H1 (cell line): ENCODE data around the gene TFB1M. TPM values are rescaled to one million over a fixed set of nuclear protein-coding genes. Genes with fewer than 3 reads are reported as not detected.

Experiments used
- CTCF ChIA-PET: fragments of 300-600 bp; sonication (Branson Sonifier 250); formaldehyde crosslinking; loops from one replicate; lab custom pipeline; 2021; ENCODE audit not compliant: partially characterized antibody; lab: Charles Lee
- POLR2A ChIA-PET: fragments of 300-600 bp; sonication (Branson Sonifier 250); formaldehyde crosslinking; loops from one replicate; lab custom pipeline; 2021; ENCODE audit warnings: inconsistent platforms; ENCODE audit not compliant: partially characterized antibody; lab: Charles Lee
- DNase-seq, 2 experiments: peaks; one replicate each; pipeline versions ENCODE4 v3.0.0 to v3.0.0-alpha.2; 2010 to 2022; ENCODE audit warnings: low spot score in 2 of 2, low read depth in 1 of 2, mixed read lengths in 1 of 2
- FAIRE-seq: peaks from 2 replicates; lab custom pipeline; 2011; peaks lifted over from hg19 to GRCh38; lab: Jason Lieb, UNC
- H2AFZ ChIP-seq: 2 replicates; pipeline ENCODE4 v1.8.1; 2012; ENCODE audit warnings: low read length, inconsistent platforms
- H2AK5ac ChIP-seq: 2 replicates; pipeline ENCODE4 v1.6.1; 2013; ENCODE audit warnings: low read depth, low read length
- H2BK120ac ChIP-seq: replicated peaks from 2 replicates; pipeline ENCODE3; 2013; ENCODE audit warnings: low read depth, low read length, inconsistent platforms
- H2BK12ac ChIP-seq: 2 replicates; pipeline ENCODE4 v1.6.1; 2013; ENCODE audit warnings: low read depth, low read length
- H2BK15ac ChIP-seq: 2 replicates; pipeline ENCODE4 v1.6.1; 2013; ENCODE audit warnings: low read length
- H2BK20ac ChIP-seq: 2 replicates; pipeline ENCODE4 v1.6.1; 2013; ENCODE audit warnings: low read length
- H2BK5ac ChIP-seq: 2 replicates; pipeline ENCODE4 v1.6.1; 2013; ENCODE audit warnings: low read depth, low read length
- H3K14ac ChIP-seq: 2 replicates; pipeline ENCODE4 v1.6.1; 2013; ENCODE audit warnings: inconsistent platforms; ENCODE audit not compliant: insufficient read length
- H3K18ac ChIP-seq: 2 replicates; pipeline ENCODE4 v1.6.1; 2013; ENCODE audit warnings: low read length; ENCODE audit errors: extremely low read depth
- H3K23ac ChIP-seq: 2 replicates; pipeline ENCODE4 v1.6.1; 2013; ENCODE audit warnings: inconsistent platforms; ENCODE audit not compliant: insufficient read length
- H3K23me2 ChIP-seq: 2 replicates; pipeline ENCODE4 v1.6.1; 2013; ENCODE audit warnings: low read depth, low read length
- H3K27ac ChIP-seq: 2 replicates; pipeline ENCODE4 v1.6.1; 2011; ENCODE audit warnings: low read depth, low read length, inconsistent platforms
- H3K27me3 ChIP-seq, 4 experiments: replicated peaks in 1 of 4; 1 replicate in 1 of 4; 2 replicates in 3 of 4; pipeline versions ENCODE4 v1.6.1 to v1.8.1; 2011 to 2013; ENCODE audit warnings: low read length in 3 of 4, mild to moderate bottlenecking in 3 of 4, inconsistent platforms in 2 of 4, mixed read lengths in 2 of 4, moderate library complexity in 1 of 4; ENCODE audit not compliant: control insufficient read depth in 3 of 4, insufficient read depth in 3 of 4; ENCODE audit errors: extremely low read depth in 1 of 4
- H3K36me3 ChIP-seq, 4 experiments: 2 replicates each; pipeline versions ENCODE4 v1.6.1 to v1.8.1; 2011 to 2013; ENCODE audit warnings: mild to moderate bottlenecking in 4 of 4, low read length in 3 of 4, moderate library complexity in 2 of 4, control low read depth in 1 of 4, inconsistent platforms in 1 of 4; ENCODE audit not compliant: insufficient read depth in 4 of 4, control insufficient read depth in 2 of 4
- H3K4ac ChIP-seq: replicated peaks from 2 replicates; pipeline ENCODE3; 2013; ENCODE audit warnings: low read length, low read depth, mixed read lengths, inconsistent platforms; ENCODE audit not compliant: insufficient read length
- H3K4me1 ChIP-seq, 4 experiments: replicated peaks in 1 of 4; 1 replicate in 1 of 4; 2 replicates in 3 of 4; pipeline versions ENCODE4 v1.6.1 to v1.8.1; 2011 to 2013; ENCODE audit warnings: low read length in 3 of 4, inconsistent platforms in 2 of 4, mixed read lengths in 1 of 4; ENCODE audit not compliant: insufficient read depth in 4 of 4, control insufficient read depth in 3 of 4
- H3K4me2 ChIP-seq, 2 experiments: 2 replicates each; pipeline versions ENCODE4 v1.6.1 to v1.8.1; 2011 to 2013; ENCODE audit warnings: low read depth in 2 of 2, low read length in 2 of 2, control low read depth in 1 of 2, inconsistent platforms in 1 of 2, mild to moderate bottlenecking in 1 of 2; ENCODE audit not compliant: insufficient read depth in 1 of 2
- H3K4me3 ChIP-seq, 4 experiments: fragments of 200-600, 300-600 bp in 1 of 4; sonication (generic), shearing (Covaris generic), sonication (Bioruptor Twin) in 1 of 4; 2 replicates each; pipeline versions ENCODE4 v1.5.1 to v1.8.1; 2011 to 2016; ENCODE audit warnings: low read length in 4 of 4, low read depth in 3 of 4, control low read depth in 2 of 4, inconsistent platforms in 2 of 4, mild to moderate bottlenecking in 2 of 4, mixed read lengths in 1 of 4, moderate library complexity in 1 of 4; ENCODE audit not compliant: insufficient read depth in 2 of 4; ENCODE audit errors: extremely low read depth in 1 of 4
- H3K56ac ChIP-seq: replicated peaks from 2 replicates; pipeline ENCODE3; 2013; ENCODE audit warnings: low read depth, mild to moderate bottlenecking, mixed read lengths, low read length, inconsistent platforms; ENCODE audit not compliant: insufficient read length
- H3K79me1 ChIP-seq: 2 replicates; pipeline ENCODE4 v1.6.1; 2013; ENCODE audit warnings: low read depth, low read length, control low read depth
- H3K79me2 ChIP-seq, 2 experiments: 2 replicates each; pipeline versions ENCODE4 v1.6.1 to v1.8.1; 2012 to 2013; ENCODE audit warnings: low read length in 2 of 2, mild to moderate bottlenecking in 2 of 2, inconsistent platforms in 1 of 2; ENCODE audit not compliant: insufficient read depth in 2 of 2, control insufficient read depth in 1 of 2
- H3K9ac ChIP-seq, 4 experiments: replicated peaks in 1 of 4; 1 replicate in 1 of 4; 2 replicates in 3 of 4; pipeline versions ENCODE4 v1.6.1 to v1.8.1; 2011 to 2013; ENCODE audit warnings: low read depth in 3 of 4, low read length in 3 of 4, control low read depth in 2 of 4, mild to moderate bottlenecking in 2 of 4, moderate library complexity in 2 of 4, inconsistent platforms in 1 of 4; ENCODE audit errors: extremely low read depth in 1 of 4
- H3K9me3 ChIP-seq, 2 experiments: 2 replicates each; pipeline versions ENCODE4 v1.6.1 to v1.8.1; 2012 to 2013; ENCODE audit warnings: mild to moderate bottlenecking in 2 of 2, moderate library complexity in 2 of 2, control low read depth in 1 of 2, inconsistent platforms in 1 of 2, low read depth in 1 of 2, low read length in 1 of 2, mixed read lengths in 1 of 2; ENCODE audit not compliant: insufficient read depth in 2 of 2
- H4K20me1 ChIP-seq, 2 experiments: replicated peaks in 1 of 2; 2 replicates each; pipeline versions ENCODE3 to v1.8.1; 2011 to 2013; ENCODE audit warnings: inconsistent platforms in 2 of 2, low read length in 2 of 2, mild to moderate bottlenecking in 1 of 2; ENCODE audit not compliant: insufficient read depth in 2 of 2, control insufficient read depth in 1 of 2
- H4K5ac ChIP-seq: 2 replicates; pipeline ENCODE4 v1.6.1; 2013; ENCODE audit warnings: low read length, low read depth, mixed read lengths, inconsistent platforms; ENCODE audit not compliant: insufficient read length
- H4K8ac ChIP-seq: 2 replicates; pipeline ENCODE4 v1.8.0; 2013; ENCODE audit warnings: mild to moderate bottlenecking, moderate library complexity, low read length, inconsistent platforms; ENCODE audit not compliant: insufficient read depth; ENCODE audit errors: extremely low read depth
- H4K91ac ChIP-seq: replicated peaks from 2 replicates; pipeline ENCODE3; 2013; ENCODE audit warnings: low read length, mixed read lengths, inconsistent platforms; ENCODE audit not compliant: insufficient read length
- BCL11A ChIP-seq, 2 experiments: IDR thresholded peaks; one replicate each; pipeline ENCODE4 v1.6.1; 2011; ENCODE audit warnings: low read depth in 2 of 2, low read length in 2 of 2, mild to moderate bottlenecking in 2 of 2
- EGR1 ChIP-seq: IDR thresholded peaks from 2 replicates; pipeline ENCODE4 v1.6.1; 2011; ENCODE audit warnings: low read depth, low read length, borderline replicate concordance
- RFX5 ChIP-seq: IDR thresholded peaks from 2 replicates; pipeline ENCODE4 v1.6.1; 2011; ENCODE audit warnings: low read depth, low read length, improper control_type of control experiment, borderline replicate concordance
- SIN3A ChIP-seq, 2 experiments: IDR thresholded peaks in 1 of 2; conservative IDR thresholded peaks in 1 of 2; 2 replicates each; pipeline ENCODE4 v1.6.1; 2011 to 2012; ENCODE audit warnings: low read length in 2 of 2, improper control_type of control experiment in 1 of 2, low read depth in 1 of 2, mild to moderate bottlenecking in 1 of 2
- TAF1 ChIP-seq: IDR thresholded peaks from 2 replicates; pipeline ENCODE4 v1.6.1; 2011; ENCODE audit warnings: mild to moderate bottlenecking, low read depth, low read length
- TCF12 ChIP-seq: IDR thresholded peaks from 2 replicates; pipeline ENCODE4 v1.6.1; 2011; ENCODE audit warnings: low read depth, mild to moderate bottlenecking, low read length
- TEAD4 ChIP-seq: IDR thresholded peaks from 2 replicates; pipeline ENCODE4 v1.6.1; 2012; ENCODE audit warnings: low read depth, low read length, inconsistent platforms, mixed read lengths
- YY1 ChIP-seq: IDR thresholded peaks from 2 replicates; pipeline ENCODE4 v1.6.1; 2011; ENCODE audit warnings: low read depth, mild to moderate bottlenecking, low read length
- WGBS, 2 experiments: shearing (Covaris generic) in 1 of 2; methylation state at CpG; one replicate each; pipeline versions ENCODE4 v1.1.6 to v1.1.7; 2013 to 2015; ENCODE audit warnings: low lambda C conversion rate in 2 of 2, mixed read lengths in 2 of 2, inconsistent platforms in 1 of 2, low coverage in 1 of 2, missing lambda C conversion rate in 1 of 2; ENCODE audit not compliant: insufficient replicate concordance in 2 of 2, insufficient coverage in 1 of 2, insufficient read length in 1 of 2; ENCODE audit errors: extremely low coverage in 1 of 2, missing lambda C conversion rate in 1 of 2; 5-methylcytosine and 5-hydroxymethylcytosine counted together
- polyA plus RNA-seq, 7 experiments: library from polyadenylated mRNA; depleted of rRNA in 3 of 7; stranded (reverse) in 5 of 7; unstranded in 2 of 7; fragments of >200 nt in 5 of 7; fragments of 200-250 nt in 2 of 7; gene quantifications; 1 replicate in 5 of 7; 2 replicates in 1 of 7; 4 replicates in 1 of 7; pipeline versions ENCODE4 v1.2.1 to v1.2.3, GENCODE V29; 2011 to 2013; ENCODE audit warnings: missing spikeins in 2 of 7, mixed read lengths in 2 of 7
- total RNA-seq: library from RNA; stranded (reverse); fragmentation: NEBNext Ultra II Directional; extraction: Animal tissue kit (Norgen Biotek cat#: 25700); gene quantifications from 2 replicates; pipeline ENCODE4 v1.2.1, GENCODE V29; 2021

Gene TFB1M
- total and polyA plus RNA-seq, 2 of the 8 experiments (the other 6 are each of a cell fraction or from before 2014, with no cell fraction given) = 28.2 to 49.4 TPM

DNA sequence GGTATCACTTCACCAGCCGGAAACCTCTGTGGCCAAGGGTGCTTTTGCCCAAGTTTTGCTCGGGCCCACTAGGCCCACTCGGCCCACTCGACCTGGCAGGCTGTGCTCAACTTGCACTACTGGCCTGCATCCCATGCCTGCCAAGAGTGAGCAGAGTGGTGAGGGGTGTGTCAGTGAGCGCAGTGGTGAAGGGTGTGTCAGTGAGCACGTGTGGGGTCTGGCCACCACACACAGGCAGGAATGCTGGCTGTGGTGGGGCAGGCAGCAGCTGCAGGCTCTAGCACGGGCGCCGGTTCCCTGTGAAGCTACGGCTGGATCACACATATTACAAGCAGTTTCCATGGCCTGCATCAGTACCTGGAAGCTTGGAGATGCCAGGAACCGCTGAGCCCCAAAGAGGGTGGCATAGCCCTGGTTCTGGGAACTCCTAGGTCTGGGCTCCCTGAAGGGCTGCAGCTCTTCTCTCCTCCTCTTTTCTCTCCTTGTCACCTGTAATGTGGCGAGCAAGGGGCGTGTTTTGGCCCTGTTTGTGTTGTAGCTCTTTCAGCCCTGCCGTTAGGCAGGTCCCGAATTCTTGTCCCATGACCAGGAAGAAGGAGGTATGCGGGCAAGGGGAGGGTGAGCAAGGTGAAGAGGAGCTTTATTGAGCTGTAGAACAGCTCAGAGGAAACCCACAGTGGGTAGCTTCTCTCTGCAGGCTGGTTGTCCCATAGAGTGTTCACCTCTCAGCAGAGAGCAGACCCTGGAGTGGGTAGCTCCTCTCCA is 101.5 kb downstream of the TFB1M start:
- Histone ChIP-seq H4K8ac (no peak overlapping the region), H2BK120ac (no peak overlapping the region), H3K4me2 (no peak overlapping the region), H3K27me3 (no peaks in the 10 kb centered on the region), H2BK20ac (no peak overlapping the region), H3K79me1 (no peaks in the 10 kb centered on the region; the same call in 1 of the 2 replicates), H2AFZ (no peak overlapping the region), H3K4ac (no peak overlapping the region), H4K91ac (no peak overlapping the region), H3K9me3 (no peaks in the 10 kb centered on the region; a peak in 1 of 4 replicates), H3K56ac (no peak overlapping the region), H4K20me1 (no peaks in the 10 kb centered on the region), H3K79me2 (no peaks in the 10 kb centered on the region), H3K27ac (peak overlapping the region; percentile 16; the same call in 1 of the 2 replicates), H3K36me3 (peaks cover 0 to 9% (median 5%) of the 10 kb centered on the region in 4 experiments; a peak in 3 of 8 replicates), H3K23me2 (no peaks in the 10 kb centered on the region; the same call in 1 of the 2 replicates), H3K23ac (no peak overlapping the region), H3K18ac (no peak overlapping the region), H4K5ac (no peak overlapping the region), H3K4me3 (no peak overlapping the region), H3K9ac (no peak overlapping the region), H2BK12ac (no peak overlapping the region), H3K4me1 (peaks cover 3 to 5% (median 4%) of the 10 kb centered on the region in 4 experiments; a peak in 4 of 7 replicates), H2BK5ac (no peak overlapping the region; the same call in 1 of the 2 replicates), H2AK5ac (no peak overlapping the region), H2BK15ac (no peak overlapping the region), H3K14ac (no peak overlapping the region)
- CTCF ChIA-PET = interaction anchor here (0.6 to 2.2 kb wide), 9 partner anchors 10 to 1351 kb away, joined by 3 to 8 read pairs (median 3); no protein-coding TSS in a partner anchor
- POLR2A ChIA-PET = no interaction called here
- TF ChIP-seq EGR1 (no peak), BCL11A (IDR thresholded peaks at IDR 0.05; ENCODE audit: low read depth in 2 of 2, low read length in 2 of 2) (no peak), RFX5 (no peak), SIN3A (conservative IDR thresholded peaks at IDR 0.05 in 1 of 2, IDR thresholded peaks at IDR 0.05 in 1 of 2; ENCODE audit: low read depth in 1 of 2, low read length in 2 of 2) (no peak), YY1 (no peak), TCF12 (no peak), TAF1 (no peak), TEAD4 (no peak)
- WGBS, 2 experiments = 84% methylated on average over 16 of the region's 16 CpGs; no CpG with 5 or more reads in 1 of the 2 experiments
- FAIRE-seq (no peak), DNase-seq (no peak)
